ENCODE measurements around the gene KTI12.

The KTI12 gene

DNA sequence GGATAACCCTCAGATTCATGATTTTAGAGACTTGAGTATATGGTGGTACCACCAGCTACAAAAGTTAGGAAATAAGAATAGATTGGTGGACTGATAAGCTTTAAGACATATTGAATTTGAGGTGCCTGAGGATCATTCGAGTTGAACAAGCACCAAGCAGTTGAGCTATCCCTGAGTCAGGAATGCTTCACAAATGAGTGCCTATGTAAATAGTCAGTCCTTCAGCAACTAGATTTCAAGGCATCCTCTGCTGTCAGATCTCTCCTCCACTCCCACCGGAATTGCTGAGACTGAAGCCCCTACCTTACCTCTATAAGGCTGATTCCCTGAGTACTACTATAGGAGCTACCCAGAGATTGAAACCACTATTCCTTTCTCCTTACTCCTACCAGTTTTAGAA is 29.6 kb upstream of the KTI12 start:
- no peak for DNase-seq (ENCODE audit: low spot score)
- no peak overlapping the region for H3K4me3 ChIP-seq (ENCODE audit: severe bottlenecking)
- peaks cover 84% of the 10 kb centered on the region for H3K36me3 ChIP-seq (ENCODE audit: low read depth)
- H3K27ac ChIP-seq (ENCODE audit: poor library complexity, severe bottlenecking), result no peak overlapping the region
- TF ChIP-seq CTCF (IDR thresholded peaks at IDR 0.05; ENCODE audit: poor library complexity, severe bottlenecking), result no peak
- no peaks in the 10 kb centered on the region for H3K27me3 ChIP-seq (ENCODE audit: insufficient read depth, poor library complexity, severe bottlenecking)
- no peaks in the 10 kb centered on the region for H3K9me3 ChIP-seq (ENCODE audit: severe bottlenecking)
- ATAC-seq (ENCODE audit: low read depth), result no peak
- H3K4me1 ChIP-seq (ENCODE audit: insufficient read depth, poor library complexity, severe bottlenecking), result peaks cover 19% of the 10 kb centered on the region

DNA sequence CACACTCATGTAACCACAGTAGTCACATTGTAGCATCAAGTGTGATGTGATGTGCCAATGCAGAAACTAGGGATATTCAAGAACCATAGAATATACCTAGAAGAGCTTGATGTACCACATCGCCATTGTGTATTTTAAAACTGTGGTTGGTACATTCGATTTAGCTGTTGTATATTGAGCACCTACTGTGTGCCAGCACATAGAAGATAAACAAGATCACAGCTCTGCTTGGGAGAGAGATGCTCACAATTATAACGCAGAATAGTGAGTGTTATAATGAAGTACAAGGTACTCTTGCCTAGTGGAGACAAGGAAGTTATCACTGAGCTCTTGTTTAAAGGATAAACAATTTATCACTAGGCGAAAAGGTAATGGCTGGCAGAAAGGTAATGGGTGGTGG is 27.2 kb upstream of the KTI12 start:
- ATAC-seq (ENCODE audit: low read depth) (no peak), DNase-seq (ENCODE audit: low spot score) (no peak)
- Histone ChIP-seq H3K36me3 (ENCODE audit: low read depth) (peaks cover 60% of the 10 kb centered on the region), H3K4me3 (ENCODE audit: severe bottlenecking) (no peak overlapping the region), H3K4me1 (ENCODE audit: insufficient read depth, poor library complexity, severe bottlenecking) (peaks cover 28% of the 10 kb centered on the region), H3K27me3 (ENCODE audit: insufficient read depth, poor library complexity, severe bottlenecking) (no peaks in the 10 kb centered on the region), H3K27ac (ENCODE audit: poor library complexity, severe bottlenecking) (no peak overlapping the region), H3K9me3 (ENCODE audit: severe bottlenecking) (no peaks in the 10 kb centered on the region)
- TF ChIP-seq CTCF (IDR thresholded peaks at IDR 0.05; ENCODE audit: poor library complexity, severe bottlenecking), result no peak

DNA sequence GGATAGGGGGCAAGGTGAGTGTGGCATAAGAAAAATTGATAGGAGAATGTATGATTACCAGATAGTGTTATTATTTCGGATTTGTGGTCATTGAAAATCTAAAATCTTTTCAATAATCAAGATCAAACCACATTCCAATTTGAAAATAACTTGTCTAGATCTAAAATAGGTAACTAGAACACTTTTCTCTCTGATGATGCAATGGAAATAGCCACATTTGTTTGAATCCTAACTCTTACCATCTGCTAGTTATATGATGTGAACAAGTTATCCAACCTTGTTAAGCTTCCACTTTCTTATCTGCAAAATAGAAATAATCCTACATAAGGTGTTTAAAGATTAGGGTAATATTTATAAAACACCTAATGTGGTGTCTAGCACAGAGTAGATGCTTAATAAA is 26.3 kb upstream of the KTI12 start:
- TF ChIP-seq CTCF (IDR thresholded peaks at IDR 0.05; ENCODE audit: poor library complexity, severe bottlenecking), result no peak
- peaks cover 51% of the 10 kb centered on the region for H3K36me3 ChIP-seq (ENCODE audit: low read depth)
- no peaks in the 10 kb centered on the region for H3K9me3 ChIP-seq (ENCODE audit: severe bottlenecking)
- no peak overlapping the region for H3K4me3 ChIP-seq (ENCODE audit: severe bottlenecking)
- H3K4me1 ChIP-seq (ENCODE audit: insufficient read depth, poor library complexity, severe bottlenecking), result peaks cover 28% of the 10 kb centered on the region
- DNase-seq (ENCODE audit: low spot score) (no peak), ATAC-seq (ENCODE audit: low read depth) (no peak)
- peak overlapping the region; percentile 81 for H3K27ac ChIP-seq (ENCODE audit: poor library complexity, severe bottlenecking)
- H3K27me3 ChIP-seq (ENCODE audit: insufficient read depth, poor library complexity, severe bottlenecking), result no peaks in the 10 kb centered on the region

DNA sequence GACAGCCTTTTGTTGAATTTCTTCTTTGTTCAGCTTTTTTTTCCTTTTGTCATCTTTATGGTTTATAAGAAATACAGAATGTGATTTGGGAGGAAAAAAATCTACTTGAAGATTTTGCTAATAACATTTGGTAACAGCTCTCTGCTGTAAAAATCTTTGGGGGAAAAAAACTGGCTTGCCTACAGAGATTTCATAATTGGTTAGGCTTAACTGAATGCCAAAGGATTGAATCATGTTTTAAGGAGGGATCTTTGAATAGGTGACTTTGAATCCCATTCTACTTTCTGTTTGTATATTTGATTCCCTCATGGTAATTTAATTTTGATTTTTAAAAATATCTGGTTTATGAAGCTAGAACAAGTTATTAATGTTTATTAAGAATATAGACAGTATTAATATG is 25.7 kb upstream of the KTI12 start:
- no peak for TF ChIP-seq CTCF (IDR thresholded peaks at IDR 0.05; ENCODE audit: poor library complexity, severe bottlenecking)
- DNase-seq (ENCODE audit: low spot score) (no peak), ATAC-seq (ENCODE audit: low read depth) (no peak)
- Histone ChIP-seq H3K27me3 (ENCODE audit: insufficient read depth, poor library complexity, severe bottlenecking) (no peaks in the 10 kb centered on the region), H3K27ac (ENCODE audit: poor library complexity, severe bottlenecking) (peak overlapping the region; percentile 81), H3K4me1 (ENCODE audit: insufficient read depth, poor library complexity, severe bottlenecking) (peaks cover 28% of the 10 kb centered on the region), H3K9me3 (ENCODE audit: severe bottlenecking) (no peaks in the 10 kb centered on the region), H3K36me3 (ENCODE audit: low read depth) (peaks cover 45% of the 10 kb centered on the region), H3K4me3 (ENCODE audit: severe bottlenecking) (no peak overlapping the region)

DNA sequence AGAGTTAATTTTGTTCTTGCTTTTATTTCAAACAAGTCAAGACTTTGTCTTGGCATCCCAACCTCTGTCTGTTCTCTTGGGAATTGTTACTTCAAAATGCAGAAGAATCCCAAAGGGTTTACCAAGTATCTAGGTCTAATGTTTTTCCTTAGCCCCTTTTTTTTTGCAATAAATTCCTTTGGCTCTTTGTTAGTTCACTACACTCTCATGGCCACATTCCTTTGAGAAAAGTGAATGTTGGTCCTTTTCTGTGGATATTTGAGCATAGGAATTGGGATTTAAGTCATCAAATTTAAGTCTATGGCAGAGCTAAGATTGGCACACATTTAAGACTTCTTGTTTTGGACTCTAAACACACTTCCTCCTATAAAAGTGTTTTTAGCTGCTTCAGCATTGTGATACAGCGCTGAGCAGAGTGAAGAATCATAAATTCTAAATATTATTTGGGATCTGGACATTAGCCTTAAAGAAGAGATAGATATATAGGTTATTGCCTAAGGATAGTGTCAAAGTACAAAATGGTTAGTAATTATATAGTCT is 24.3 kb upstream of the KTI12 start:
- Histone ChIP-seq H3K27ac (ENCODE audit: poor library complexity, severe bottlenecking) (peak overlapping the region; percentile 81), H3K36me3 (ENCODE audit: low read depth) (peaks cover 37% of the 10 kb centered on the region), H3K4me1 (ENCODE audit: insufficient read depth, poor library complexity, severe bottlenecking) (peaks cover 31% of the 10 kb centered on the region), H3K27me3 (ENCODE audit: insufficient read depth, poor library complexity, severe bottlenecking) (no peaks in the 10 kb centered on the region), H3K4me3 (ENCODE audit: severe bottlenecking) (peak overlapping the region; percentile 96), H3K9me3 (ENCODE audit: severe bottlenecking) (no peaks in the 10 kb centered on the region)
- DNase-seq (ENCODE audit: low spot score) (no peak), ATAC-seq (ENCODE audit: low read depth) (no peak)
- TF ChIP-seq CTCF (IDR thresholded peaks at IDR 0.05; ENCODE audit: poor library complexity, severe bottlenecking), result no peak
